Measurements from ENCODE around the gene FAM174A.

- TF ChIP-seq CTCF (IDR thresholded peaks at IDR 0.05) (no peak), POLR2A (IDR thresholded peaks at IDR 0.05) (no peak)
Observed at GRCh38 chr5:100535060-100536005, at the start of gene FAM174A.

All from stomach (tissue), 4 donors.